HUES64 (cell line): Measurements from ENCODE around the gene RUNDC3A.

ENCODE experiments used
- H3K27ac ChIP-seq: 2 replicates; pipeline ENCODE4 v1.7.0; 2013; ENCODE audit warnings: low read depth, low read length, inconsistent platforms
- H3K27me3 ChIP-seq: 2 replicates; pipeline ENCODE4 v1.6.1; 2013; ENCODE audit warnings: mild to moderate bottlenecking, low read length; ENCODE audit not compliant: insufficient read depth
- H3K36me3 ChIP-seq: 2 replicates; pipeline ENCODE4 v1.6.1; 2013; ENCODE audit warnings: mild to moderate bottlenecking, low read length; ENCODE audit not compliant: insufficient read depth
- H3K4me1 ChIP-seq: 2 replicates; pipeline ENCODE4 v1.6.1; 2013; ENCODE audit warnings: mild to moderate bottlenecking, low read length, moderate library complexity; ENCODE audit not compliant: insufficient read depth
- H3K4me3 ChIP-seq: 2 replicates; pipeline ENCODE4 v1.5.1; 2013; ENCODE audit warnings: mild to moderate bottlenecking, low read length, moderate library complexity
- H3K9ac ChIP-seq: 2 replicates; pipeline ENCODE4 v1.6.1; 2013; ENCODE audit warnings: mild to moderate bottlenecking, low read depth, low read length
- H3K9me3 ChIP-seq: 2 replicates; pipeline ENCODE4 v1.6.1; 2013; ENCODE audit warnings: low read depth, low read length; ENCODE audit not compliant: insufficient read depth
- WGBS: fragments of 150-250, 120-280 bp; methylation state at CpG from one replicate; pipeline ENCODE4 v1.1.7; 2013; ENCODE audit warnings: missing lambda C conversion rate; 5-methylcytosine and 5-hydroxymethylcytosine counted together

The RUNDC3A gene

DNA sequence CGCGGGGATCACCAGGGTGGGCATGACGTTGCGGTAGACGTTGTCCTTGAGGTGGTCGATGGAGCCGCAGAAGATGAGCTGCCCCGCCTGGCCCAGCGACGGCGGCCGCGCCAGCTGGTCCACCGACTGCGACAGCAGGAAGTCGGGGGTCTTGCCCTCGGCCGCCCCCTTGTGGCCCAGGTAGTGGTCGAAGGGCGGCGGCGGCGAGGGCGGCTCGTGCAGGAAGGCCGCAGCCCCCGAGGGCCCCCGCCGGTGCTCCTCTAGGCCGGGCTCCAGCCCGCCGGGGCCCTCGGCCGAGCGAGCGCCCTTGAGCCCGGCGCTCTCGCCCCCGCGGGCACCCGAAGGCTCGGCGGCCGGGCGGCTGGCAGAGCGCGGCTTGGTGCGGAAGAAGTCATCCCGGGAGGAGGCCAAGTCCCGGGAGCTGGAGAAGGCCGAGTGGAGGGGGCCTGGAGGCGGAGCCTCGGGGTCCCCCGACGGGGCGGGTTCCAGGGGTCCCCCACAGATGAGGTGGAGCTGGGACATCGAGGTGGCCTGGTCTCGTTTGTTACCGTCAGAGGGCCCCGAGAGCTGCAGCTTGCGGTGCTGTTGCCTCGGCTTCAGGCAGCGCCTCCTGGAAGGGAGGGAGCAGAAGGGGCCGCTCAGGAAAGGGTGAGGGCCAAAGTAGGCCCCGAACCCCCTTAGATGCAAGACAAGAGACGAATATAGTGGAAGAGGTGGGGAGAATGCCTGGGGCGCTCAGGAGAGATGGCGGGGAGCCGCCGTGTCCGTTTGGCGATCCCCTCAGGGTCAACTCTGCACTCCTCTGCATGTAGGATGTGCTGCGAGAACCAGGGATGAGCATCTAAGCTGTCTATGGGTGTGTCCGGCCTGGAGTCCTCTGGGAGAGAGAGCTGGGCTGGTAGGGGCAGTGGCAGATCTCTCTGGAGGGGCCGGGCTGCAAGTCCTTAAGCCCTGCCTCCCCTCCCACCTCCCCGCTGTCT, 46.5 kb downstream of the RUNDC3A start:
- WGBS: 31% methylated on average over 77 of the region's 77 CpGs

DNA sequence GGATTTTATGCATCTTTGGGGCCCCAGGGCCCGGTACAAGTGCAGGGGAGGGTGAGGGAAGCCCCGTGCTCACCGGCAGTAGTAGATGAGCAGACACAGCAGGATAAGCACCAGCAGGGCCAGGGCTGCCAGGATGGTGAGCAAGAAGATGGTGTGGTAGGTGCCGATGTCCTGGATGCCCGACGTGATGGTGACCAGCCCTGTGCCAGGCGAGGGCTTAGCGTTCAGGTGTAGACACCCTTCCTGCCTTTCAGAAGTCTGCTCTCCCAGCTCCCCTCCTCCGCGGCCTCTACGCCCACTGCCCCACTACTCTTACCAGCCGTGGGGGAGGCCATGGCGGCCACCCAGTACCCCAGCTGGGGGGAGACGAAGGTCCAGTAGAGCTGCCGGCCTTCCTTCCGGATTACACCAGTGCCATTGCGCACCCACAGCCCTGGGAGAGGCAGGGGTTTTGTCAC, 47.3 kb downstream of the RUNDC3A start:
- WGBS: 92% methylated on average over 17 of the region's 17 CpGs
- H3K27me3 ChIP-seq: no peaks in the 10 kb centered on the region
- no peak overlapping the region for H3K27ac ChIP-seq
- peaks cover 20% of the 10 kb centered on the region for H3K36me3 ChIP-seq
- no peaks in the 10 kb centered on the region for H3K9me3 ChIP-seq
- H3K4me1 ChIP-seq: peaks cover 2% of the 10 kb centered on the region; the same call in 1 of the 2 replicates
- no peak overlapping the region for H3K9ac ChIP-seq
- no peak overlapping the region for H3K4me3 ChIP-seq

More for the DNA sequence above, 46.5 kb downstream of the RUNDC3A start:
- H3K27ac ChIP-seq: no peak overlapping the region
- H3K4me3 ChIP-seq: peak overlapping the region; percentile 60
- no peaks in the 10 kb centered on the region for H3K9me3 ChIP-seq
- H3K36me3 ChIP-seq: peaks cover 20% of the 10 kb centered on the region
- no peaks in the 10 kb centered on the region for H3K4me1 ChIP-seq
- H3K27me3 ChIP-seq: no peaks in the 10 kb centered on the region
- peak overlapping the region; percentile 38; the same call in 1 of the 2 replicates for H3K9ac ChIP-seq

DNA sequence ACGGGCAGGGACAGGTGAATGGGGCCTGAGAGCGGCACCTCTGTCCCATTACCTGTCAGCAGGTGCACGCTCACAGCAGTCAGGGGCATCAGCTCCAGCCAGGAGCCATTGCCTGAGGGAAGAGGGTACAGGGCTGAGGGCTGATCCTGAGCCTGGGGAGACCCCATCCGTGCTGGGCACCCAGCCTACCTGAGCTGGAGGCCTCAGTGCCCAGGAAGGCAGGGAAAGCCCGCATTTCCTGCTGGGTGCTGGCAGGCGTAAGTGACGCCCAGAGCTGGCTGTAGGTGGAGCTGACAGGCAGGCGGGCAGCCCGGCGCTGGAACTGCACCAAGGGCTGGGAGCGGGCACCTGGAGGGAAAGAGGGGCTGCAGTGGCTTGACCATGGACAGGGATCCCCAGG, 47.8 kb downstream of the RUNDC3A start:
- Histone ChIP-seq H3K9ac (no peak overlapping the region), H3K27ac (no peak overlapping the region), H3K4me3 (no peak overlapping the region), H3K9me3 (no peaks in the 10 kb centered on the region), H3K27me3 (no peaks in the 10 kb centered on the region), H3K4me1 (peaks cover 8% of the 10 kb centered on the region), H3K36me3 (peaks cover 16% of the 10 kb centered on the region)
- WGBS: 92% methylated on average over 11 of the region's 11 CpGs

DNA sequence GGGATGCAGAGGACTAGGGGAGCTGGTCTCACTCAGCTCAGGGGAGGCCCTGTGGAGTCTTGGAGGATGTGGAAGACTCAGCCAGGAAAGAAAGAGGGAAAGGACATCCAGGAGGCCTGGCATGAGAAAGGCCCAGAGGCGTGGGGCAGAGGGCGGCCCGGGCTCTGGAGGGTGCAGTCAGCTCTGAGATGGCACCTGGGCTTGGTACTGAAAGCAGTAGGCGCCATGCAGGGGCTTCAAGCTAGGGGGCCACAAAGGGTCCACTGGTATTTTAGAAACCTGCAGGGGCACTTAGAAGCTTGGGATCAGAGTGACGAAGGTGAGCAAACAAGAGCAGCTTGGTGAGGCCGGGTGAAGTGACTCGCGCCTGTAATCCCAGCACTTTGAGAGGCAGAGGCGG, 49.7 kb downstream of the RUNDC3A start:
- Histone ChIP-seq H3K27ac (no peak overlapping the region), H3K36me3 (peaks cover 6% of the 10 kb centered on the region; the same call in 1 of the 2 replicates), H3K9me3 (no peaks in the 10 kb centered on the region), H3K9ac (no peak overlapping the region), H3K4me3 (no peak overlapping the region), H3K27me3 (no peaks in the 10 kb centered on the region), H3K4me1 (peaks cover 24% of the 10 kb centered on the region)
- WGBS: 93% methylated on average over 9 of the region's 9 CpGs

DNA sequence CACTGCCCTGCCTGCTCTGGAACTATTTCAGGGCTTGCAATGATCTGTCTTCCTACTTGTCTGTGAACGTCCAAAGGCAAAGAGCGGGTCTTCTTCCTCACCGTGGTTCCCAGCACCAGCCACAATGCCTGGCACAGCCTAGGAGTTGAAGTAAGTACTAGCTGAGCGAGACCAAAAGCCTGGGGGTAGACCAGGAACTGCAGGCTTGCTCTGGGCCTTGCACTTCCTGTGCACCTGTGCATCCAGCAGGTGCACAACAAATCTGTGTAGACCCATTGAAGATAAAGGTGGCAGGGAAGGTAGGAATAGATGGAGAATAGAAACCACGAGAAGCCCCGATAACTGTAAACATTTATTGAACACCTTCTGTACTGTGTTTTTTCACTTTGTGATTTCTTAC, 50.6 kb downstream of the RUNDC3A start:
- H3K9ac ChIP-seq: no peak overlapping the region
- no peaks in the 10 kb centered on the region for H3K9me3 ChIP-seq
- H3K4me1 ChIP-seq: peaks cover 24% of the 10 kb centered on the region
- peaks cover 6% of the 10 kb centered on the region; the same call in 1 of the 2 replicates for H3K36me3 ChIP-seq
- H3K27me3 ChIP-seq: peaks cover 1% of the 10 kb centered on the region; the same call in 1 of the 2 replicates
- H3K27ac ChIP-seq: no peak overlapping the region
- no peak overlapping the region for H3K4me3 ChIP-seq
- 92% methylated on average over 6 of the region's 6 CpGs for WGBS

DNA sequence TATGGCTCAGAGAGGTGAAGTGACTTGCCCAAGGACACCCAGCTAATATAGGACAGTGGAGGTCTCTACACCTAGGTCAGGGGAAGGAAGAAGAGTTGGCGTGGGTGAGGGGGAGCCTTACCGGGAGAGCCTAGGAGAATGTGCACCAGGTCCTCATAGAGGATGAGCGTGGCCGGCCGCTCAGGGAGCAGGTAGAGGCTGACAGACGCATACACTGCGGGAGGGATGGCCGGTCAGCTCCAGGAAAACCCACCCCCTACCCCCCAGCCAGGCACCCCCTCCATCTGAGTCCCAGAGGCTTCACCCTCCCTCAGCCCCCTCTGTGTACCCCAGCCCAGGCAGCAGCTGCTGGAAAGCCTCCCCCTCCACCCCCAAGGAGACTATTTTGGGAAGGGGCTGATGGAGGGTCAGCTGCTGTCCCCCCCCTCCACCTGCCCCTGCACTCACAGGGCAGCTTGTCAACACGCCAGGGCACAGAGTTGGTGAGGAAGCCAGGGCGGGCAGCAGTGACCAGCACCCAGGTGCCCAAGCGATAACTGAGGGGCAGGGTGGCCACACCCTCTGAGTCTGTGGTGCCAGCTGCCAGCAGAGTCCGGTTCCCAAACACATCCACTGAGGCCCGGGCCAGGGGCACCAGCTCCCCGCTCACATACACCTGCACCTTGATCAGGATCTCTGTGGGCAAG, 51.2 kb downstream of the RUNDC3A start:
- Histone ChIP-seq H3K9ac (no peak overlapping the region), H3K4me3 (no peak overlapping the region), H3K36me3 (peaks cover 6% of the 10 kb centered on the region; the same call in 1 of the 2 replicates), H3K27me3 (peaks cover 5% of the 10 kb centered on the region), H3K27ac (no peak overlapping the region), H3K9me3 (no peaks in the 10 kb centered on the region), H3K4me1 (peaks cover 24% of the 10 kb centered on the region)
- 96% methylated on average over 14 of the region's 14 CpGs for WGBS

DNA sequence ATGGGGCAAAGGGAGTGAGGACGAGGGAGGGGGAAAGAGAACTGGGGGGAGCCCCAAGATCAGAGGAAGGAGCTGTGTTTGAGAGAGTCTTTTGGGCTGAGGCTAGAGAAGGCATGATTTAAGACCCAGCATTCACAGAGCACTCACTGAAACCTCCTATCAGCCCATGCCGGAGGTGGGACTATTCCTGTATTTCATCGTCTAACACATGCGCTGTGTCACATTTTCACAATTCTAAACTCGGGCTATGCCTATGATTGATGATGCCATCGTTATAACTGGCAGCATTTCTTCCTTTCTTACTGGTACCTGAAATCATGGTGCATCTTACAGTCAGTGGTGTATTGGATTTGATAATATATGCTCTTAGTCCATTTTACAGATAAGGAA, 51.7 kb downstream of the RUNDC3A start:
- peaks cover 6% of the 10 kb centered on the region; the same call in 1 of the 2 replicates for H3K36me3 ChIP-seq
- H3K9ac ChIP-seq: no peak overlapping the region
- H3K4me3 ChIP-seq: no peak overlapping the region
- H3K4me1 ChIP-seq: peaks cover 24% of the 10 kb centered on the region
- H3K9me3 ChIP-seq: no peaks in the 10 kb centered on the region
- H3K27ac ChIP-seq: no peak overlapping the region
- H3K27me3 ChIP-seq: peaks cover 9% of the 10 kb centered on the region
- WGBS: 94% methylated on average over 6 of the region's 6 CpGs

DNA sequence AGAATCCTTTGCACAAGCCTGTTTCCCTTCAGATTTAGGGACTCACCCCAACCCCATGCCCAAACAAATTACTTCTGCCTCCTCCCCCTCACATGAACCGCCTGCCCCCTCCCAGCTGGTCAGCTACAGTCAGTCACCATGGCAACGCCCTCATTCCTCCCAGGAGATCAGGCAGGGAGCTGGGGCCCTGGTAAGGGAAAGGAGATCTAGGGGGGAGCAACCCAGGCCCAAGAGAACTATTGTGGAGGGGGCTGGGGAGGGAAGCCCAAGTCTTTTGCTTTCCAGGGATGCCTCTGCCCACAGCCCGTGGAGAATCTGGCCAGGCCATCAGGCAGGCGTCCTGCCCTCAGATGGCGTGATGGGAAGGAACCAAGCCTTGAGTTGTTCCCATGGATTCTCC, 52.4 kb downstream of the RUNDC3A start:
- Histone ChIP-seq H3K9me3 (no peaks in the 10 kb centered on the region), H3K4me3 (peak overlapping the region; percentile 1; the same call in 1 of the 2 replicates), H3K9ac (no peak overlapping the region), H3K27me3 (peaks cover 13% of the 10 kb centered on the region), H3K4me1 (peaks cover 24% of the 10 kb centered on the region), H3K27ac (no peak overlapping the region), H3K36me3 (peaks cover 6% of the 10 kb centered on the region; the same call in 1 of the 2 replicates)
- WGBS: 61% methylated on average over 5 of the region's 5 CpGs

DNA sequence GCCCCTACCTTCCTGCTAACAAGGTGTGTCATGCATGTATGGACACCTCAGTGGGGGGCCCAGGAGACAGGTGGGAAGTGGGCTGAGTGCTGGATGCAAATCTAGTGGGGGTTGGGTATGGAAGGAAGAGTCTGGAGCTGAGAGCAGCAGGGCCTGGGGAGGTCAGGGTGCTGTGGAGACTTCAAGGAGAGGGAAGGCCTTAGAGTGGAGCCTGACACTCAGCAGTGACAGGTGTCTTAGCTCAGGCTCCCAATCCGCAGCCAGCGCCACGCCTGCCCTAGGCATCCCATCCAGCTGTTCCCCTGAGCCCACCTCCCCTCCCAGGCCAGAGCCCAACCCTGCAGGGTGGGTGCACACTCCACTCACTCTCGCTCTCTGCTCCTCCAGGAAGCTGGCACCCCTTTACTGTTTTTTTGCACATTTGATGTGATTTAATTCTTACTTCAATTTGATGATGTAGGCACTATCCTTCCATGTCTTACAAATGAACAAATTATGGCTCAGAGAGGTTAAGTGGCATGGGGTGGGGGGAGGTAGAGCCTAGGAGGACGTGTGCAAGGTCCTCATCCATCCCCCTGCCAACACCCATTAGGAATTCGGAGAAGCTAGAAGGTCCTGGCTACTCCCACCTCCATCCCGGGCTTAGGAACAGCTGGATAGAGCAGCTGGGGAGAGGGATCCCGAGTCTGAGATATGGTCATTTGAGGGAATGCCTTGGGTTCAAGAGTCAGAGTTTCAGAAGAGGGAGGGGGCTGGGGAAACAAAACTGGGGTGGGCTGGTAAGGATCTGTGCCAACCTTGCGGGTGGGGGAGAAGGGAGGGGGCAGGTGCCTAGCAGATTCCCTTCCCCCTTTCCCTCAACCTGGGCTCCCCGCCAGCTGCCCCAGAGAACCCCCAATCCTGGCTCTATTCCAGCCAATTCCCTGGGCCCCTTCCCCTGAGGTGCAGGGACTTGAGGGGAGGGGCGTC, 53.2 kb downstream of the RUNDC3A start:
- H3K36me3 ChIP-seq: peaks cover 4% of the 10 kb centered on the region; the same call in 1 of the 2 replicates
- no peak overlapping the region for H3K9ac ChIP-seq
- peak overlapping the region; percentile 88; the same call in 1 of the 2 replicates for H3K4me3 ChIP-seq
- WGBS: 65% methylated on average over 9 of the region's 11 CpGs
- H3K27ac ChIP-seq: no peak overlapping the region
- peaks cover 24% of the 10 kb centered on the region for H3K4me1 ChIP-seq
- H3K9me3 ChIP-seq: no peaks in the 10 kb centered on the region
- H3K27me3 ChIP-seq: peaks cover 16% of the 10 kb centered on the region

DNA sequence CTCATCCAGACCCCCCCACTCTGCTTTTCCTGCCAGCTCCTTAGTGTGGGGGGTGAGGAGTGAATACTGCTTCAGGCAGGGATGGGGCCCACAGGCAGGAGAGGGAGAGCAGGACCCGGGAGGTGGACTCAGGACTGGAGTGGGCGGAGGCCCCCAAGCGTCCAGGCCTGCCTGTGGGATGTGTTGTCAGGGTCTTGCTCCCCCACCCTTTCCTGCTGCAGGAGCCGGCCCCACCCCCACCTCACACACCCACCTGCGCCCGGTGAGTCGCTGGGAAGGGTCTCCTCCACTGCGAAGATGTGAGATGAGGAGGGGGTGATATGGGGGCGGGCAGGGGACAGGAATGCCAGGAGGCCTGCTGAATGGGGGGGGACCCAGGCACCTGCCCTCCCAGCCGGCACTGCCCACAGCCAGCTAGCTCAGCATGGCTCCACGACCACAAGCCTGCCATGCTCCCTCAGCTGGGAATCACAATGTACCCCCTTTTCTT, 54.1 kb downstream of the RUNDC3A start:
- H3K4me3 ChIP-seq: peak overlapping the region; percentile 88
- WGBS: 6% methylated on average over 6 of the region's 11 CpGs
- peaks cover 4% of the 10 kb centered on the region; the same call in 1 of the 2 replicates for H3K36me3 ChIP-seq
- H3K27me3 ChIP-seq: peaks cover 16% of the 10 kb centered on the region
- H3K4me1 ChIP-seq: peaks cover 24% of the 10 kb centered on the region
- H3K27ac ChIP-seq: no peak overlapping the region
- no peaks in the 10 kb centered on the region for H3K9me3 ChIP-seq
- H3K9ac ChIP-seq: no peak overlapping the region
